GM23248 (cell line): ENCODE measurements around the gene SNRNP27.

Source experiments
- EZH2 ChIP-seq: fragments of 200-600 bp; sonication (generic); IDR thresholded peaks from 2 replicates; pipeline ENCODE4 v1.6.1; 2018; ENCODE audit warnings: antibody characterized with exemption, mild to moderate bottlenecking; ENCODE audit not compliant: insufficient read depth, poor library complexity, severe bottlenecking
- EZH2phosphoT487 ChIP-seq: fragments of 200-600 bp; sonication (generic); IDR thresholded peaks from 2 replicates; pipeline ENCODE4 v1.6.1; 2018; ENCODE audit warnings: antibody characterized with exemption, moderate library complexity, mild to moderate bottlenecking, low read depth; ENCODE audit not compliant: insufficient read depth

GRCh38 chr2:69893684-69894551 is at the start of gene SNRNP27:
- TF ChIP-seq EZH2 (no peak), EZH2phosphoT487 (no peak)
